ENCODE data around the gene ZMYND11.

DNA sequence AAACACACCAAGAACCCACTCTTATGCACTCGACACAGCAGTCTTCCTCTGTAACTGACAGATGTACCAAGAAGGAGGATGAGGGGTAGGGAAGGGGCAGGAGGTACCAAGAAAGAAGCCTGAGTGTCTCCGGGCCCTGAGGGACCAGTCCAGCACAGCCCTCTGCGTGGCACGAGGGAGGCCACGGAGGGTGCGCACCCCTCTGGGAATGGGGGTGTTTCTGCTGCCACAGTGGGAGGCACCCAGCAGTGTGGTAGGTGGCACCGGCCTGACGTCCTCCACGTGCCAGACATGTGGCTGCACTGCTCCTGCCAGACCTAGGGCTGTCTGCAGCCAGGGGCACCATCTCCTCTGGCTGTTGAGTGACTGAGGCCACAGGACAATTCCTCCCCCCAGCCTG lies 154.3 kb downstream of the ZMYND11 start:
- TF ChIP-seq, protein P1, sequence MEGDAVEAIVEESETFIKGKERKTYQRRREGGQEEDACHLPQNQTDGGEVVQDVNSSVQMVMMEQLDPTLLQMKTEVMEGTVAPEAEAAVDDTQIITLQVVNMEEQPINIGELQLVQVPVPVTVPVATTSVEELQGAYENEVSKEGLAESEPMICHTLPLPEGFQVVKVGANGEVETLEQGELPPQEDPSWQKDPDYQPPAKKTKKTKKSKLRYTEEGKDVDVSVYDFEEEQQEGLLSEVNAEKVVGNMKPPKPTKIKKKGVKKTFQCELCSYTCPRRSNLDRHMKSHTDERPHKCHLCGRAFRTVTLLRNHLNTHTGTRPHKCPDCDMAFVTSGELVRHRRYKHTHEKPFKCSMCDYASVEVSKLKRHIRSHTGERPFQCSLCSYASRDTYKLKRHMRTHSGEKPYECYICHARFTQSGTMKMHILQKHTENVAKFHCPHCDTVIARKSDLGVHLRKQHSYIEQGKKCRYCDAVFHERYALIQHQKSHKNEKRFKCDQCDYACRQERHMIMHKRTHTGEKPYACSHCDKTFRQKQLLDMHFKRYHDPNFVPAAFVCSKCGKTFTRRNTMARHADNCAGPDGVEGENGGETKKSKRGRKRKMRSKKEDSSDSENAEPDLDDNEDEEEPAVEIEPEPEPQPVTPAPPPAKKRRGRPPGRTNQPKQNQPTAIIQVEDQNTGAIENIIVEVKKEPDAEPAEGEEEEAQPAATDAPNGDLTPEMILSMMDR (IDR thresholded peaks at IDR 0.05) = no peak
- no peak for TF ChIP-seq POLR2A (IDR thresholded peaks at IDR 0.05)
